Activated T-cell treated with anti-CD3 and anti-CD28 coated beads, Interleukin-2, amount 50 U/mL, for 1 hour (primary cell): ENCODE measurements around the gene FGF12.

Experiments used
- DNase-seq: peaks from one replicate; pipeline ENCODE4 v3.0.0-alpha.2; 2020

The FGF12 gene

GRCh38 chr3:192317564-192317963, 409.8 kb downstream of the FGF12 start:
- no peak for DNase-seq

- DNase-seq = no peak
Observed at GRCh38 chr3:192313605-192314004, 413.7 kb downstream of the FGF12 start.

GRCh38 chr3:192307631-192308030, 419.7 kb downstream of the FGF12 start:
- DNase-seq = no peak

- DNase-seq = no peak
Observed at GRCh38 chr3:192303235-192303634, 424.1 kb downstream of the FGF12 start.

- no peak for DNase-seq
Observed at GRCh38 chr3:192302721-192303120, 424.6 kb downstream of the FGF12 start.

- no peak for DNase-seq
Observed at GRCh38 chr3:192299921-192300320, 427.4 kb downstream of the FGF12 start.

GRCh38 chr3:192296845-192297244, 430.5 kb downstream of the FGF12 start:
- DNase-seq = no peak

GRCh38 chr3:192284443-192285072, 442.8 kb downstream of the FGF12 start:
- DNase-seq = no peak

GRCh38 chr3:192281207-192281880, 446.0 kb downstream of the FGF12 start:
- no peak for DNase-seq

GRCh38 chr3:192279664-192280063, 447.7 kb downstream of the FGF12 start:
- no peak for DNase-seq

GRCh38 chr3:192277477-192277876, 449.9 kb downstream of the FGF12 start:
- DNase-seq = no peak

- no peak for DNase-seq
Observed at GRCh38 chr3:192275741-192276355, 451.5 kb downstream of the FGF12 start.

GRCh38 chr3:192273697-192274010, 453.7 kb downstream of the FGF12 start:
- no peak for DNase-seq

GRCh38 chr3:192273001-192273696, 454.2 kb downstream of the FGF12 start:
- no peak for DNase-seq

GRCh38 chr3:192262001-192262400, 465.3 kb downstream of the FGF12 start:
- no peak for DNase-seq

GRCh38 chr3:192261135-192261534, 466.2 kb downstream of the FGF12 start:
- no peak for DNase-seq

- DNase-seq = no peak
Observed at GRCh38 chr3:192260116-192261010, 467.0 kb downstream of the FGF12 start.

GRCh38 chr3:192259661-192260060, 467.7 kb downstream of the FGF12 start:
- no peak for DNase-seq

GRCh38 chr3:192258721-192259120, 468.6 kb downstream of the FGF12 start:
- no peak for DNase-seq

- no peak for DNase-seq
Observed at GRCh38 chr3:192255839-192256238, 471.5 kb downstream of the FGF12 start.

GRCh38 chr3:192253138-192253887, 474.0 kb downstream of the FGF12 start:
- no peak for DNase-seq

- no peak for DNase-seq
Observed at GRCh38 chr3:192249516-192249915, 477.8 kb downstream of the FGF12 start.
